T-cell (primary cell): ENCODE results near the gene UTP4. TPM values are rescaled to one million over a fixed set of nuclear protein-coding genes. Genes with fewer than 3 reads are reported as not detected.

Source experiments
- ATAC-seq, 4 experiments: fragments of 200-7000 bp in 3 of 4; fragments of 150-1000 bp in 1 of 4; cut with Tn5 transposase; replicated peaks in 1 of 4; 1 replicate in 3 of 4; 2 replicates in 1 of 4; pipeline ENCODE4 v1.10.0; 2021; ENCODE audit warnings: moderate library complexity in 3 of 4, mild to moderate bottlenecking in 2 of 4, moderate number of reproducible peaks in 1 of 4
- CTCF ChIA-PET, 2 donors: fragments of 300-600 bp; sonication (Branson Sonifier 250); formaldehyde crosslinking; loops; one replicate each; lab custom pipeline; 2022; ENCODE audit warnings: antibody characterized with exemption in 2 of 2; lab: Charles Lee
- POLR2A ChIA-PET, 2 donors: fragments of 300-600 bp; sonication (Branson Sonifier 250); formaldehyde crosslinking; loops; one replicate each; lab custom pipeline; 2022; ENCODE audit warnings: antibody characterized with exemption in 2 of 2; lab: Charles Lee
- DNase-seq, 35 experiments: peaks; one replicate each; pipeline versions ENCODE4 v3.0.0 to v3.0.0-alpha.2; 2013 to 2023
- H3K27ac ChIP-seq: one replicate; pipeline ENCODE4 v1.5.1; 2013; ENCODE audit warnings: low read length
- H3K27me3 ChIP-seq, 2 experiments: replicated peaks in 1 of 2; 1 replicate in 1 of 2; 2 replicates in 1 of 2; pipeline versions ENCODE4 v1.6.1 to v1.7.0; 2013; ENCODE audit warnings: low read length in 1 of 2, mixed read lengths in 1 of 2; ENCODE audit not compliant: control insufficient read depth in 2 of 2, insufficient read depth in 2 of 2; ENCODE audit errors: extremely low read depth in 1 of 2
- H3K36me3 ChIP-seq, 2 donors: 1 replicate in 1 of 2; 2 replicates in 1 of 2; pipeline versions ENCODE4 v1.6.1 to v1.7.0; 2013; ENCODE audit warnings: low read length in 1 of 2; ENCODE audit not compliant: control insufficient read depth in 2 of 2, insufficient read depth in 1 of 2; ENCODE audit errors: extremely low read depth in 1 of 2
- H3K4me1 ChIP-seq, 2 experiments: 1 replicate in 1 of 2; 2 replicates in 1 of 2; pipeline versions ENCODE4 v1.6.1 to v1.7.0; 2013; ENCODE audit warnings: low read length in 2 of 2, mixed read lengths in 1 of 2; ENCODE audit not compliant: insufficient read depth in 2 of 2, control insufficient read depth in 1 of 2; ENCODE audit errors: extremely low read depth in 1 of 2
- H3K4me3 ChIP-seq, 2 donors: 1 replicate in 1 of 2; 2 replicates in 1 of 2; pipeline versions ENCODE4 v1.5.1 to v1.7.0; 2013; ENCODE audit warnings: mild to moderate bottlenecking in 2 of 2, low read length in 1 of 2, moderate library complexity in 1 of 2; ENCODE audit not compliant: control insufficient read depth in 1 of 2; ENCODE audit errors: extremely low read depth in 1 of 2
- H3K9me3 ChIP-seq: 2 replicates; pipeline ENCODE4 v1.7.0; 2013
- H3K27ac Mint-ChIP-seq, 2 donors: one replicate each; pipeline ENCODE4 v1.8.0; 2020 to 2021; ENCODE audit warnings: mild to moderate bottlenecking in 2 of 2, mixed read lengths in 2 of 2
- H3K27me3 Mint-ChIP-seq, 2 donors: one replicate each; pipeline ENCODE4 v1.8.0; 2021 to 2022; ENCODE audit warnings: mixed read lengths in 2 of 2
- H3K36me3 Mint-ChIP-seq: one replicate; pipeline ENCODE4 v1.8.0; 2021; ENCODE audit warnings: mixed read lengths
- H3K4me1 Mint-ChIP-seq, 3 donors: one replicate each; pipeline ENCODE4 v1.8.0; 2020 to 2022; ENCODE audit warnings: mixed read lengths in 3 of 3, mild to moderate bottlenecking in 1 of 3
- H3K4me3 Mint-ChIP-seq, 3 donors: one replicate each; pipeline ENCODE4 v1.8.0; 2020 to 2022; ENCODE audit warnings: mild to moderate bottlenecking in 3 of 3, mixed read lengths in 3 of 3, moderate library complexity in 3 of 3
- H3K9me3 Mint-ChIP-seq, 3 donors: one replicate each; pipeline ENCODE4 v1.8.0; 2020 to 2022; ENCODE audit warnings: mixed read lengths in 3 of 3
- WGBS: methylation state at CpG from one replicate; pipeline ENCODE4 v1.1.5; 2013; ENCODE audit warnings: missing lambda C conversion rate; ENCODE audit not compliant: insufficient coverage; 5-methylcytosine and 5-hydroxymethylcytosine counted together
- total RNA-seq, 35 experiments: library from RNA in 6 of 35; stranded (reverse) in 6 of 35; fragments of 120-200 nt in 1 of 35; gene quantifications; one replicate each; pipeline versions ENCODE4 v1.2.1 to v1.2.4 and lab custom pipeline; 2013 to 2026

UTP4 gene
- total RNA-seq, 5 donors from 2014 or later (not counting 1 experiment from before 2014, with no cell fraction given): 30.3 to 42.5 (median 37.8) TPM

DNA sequence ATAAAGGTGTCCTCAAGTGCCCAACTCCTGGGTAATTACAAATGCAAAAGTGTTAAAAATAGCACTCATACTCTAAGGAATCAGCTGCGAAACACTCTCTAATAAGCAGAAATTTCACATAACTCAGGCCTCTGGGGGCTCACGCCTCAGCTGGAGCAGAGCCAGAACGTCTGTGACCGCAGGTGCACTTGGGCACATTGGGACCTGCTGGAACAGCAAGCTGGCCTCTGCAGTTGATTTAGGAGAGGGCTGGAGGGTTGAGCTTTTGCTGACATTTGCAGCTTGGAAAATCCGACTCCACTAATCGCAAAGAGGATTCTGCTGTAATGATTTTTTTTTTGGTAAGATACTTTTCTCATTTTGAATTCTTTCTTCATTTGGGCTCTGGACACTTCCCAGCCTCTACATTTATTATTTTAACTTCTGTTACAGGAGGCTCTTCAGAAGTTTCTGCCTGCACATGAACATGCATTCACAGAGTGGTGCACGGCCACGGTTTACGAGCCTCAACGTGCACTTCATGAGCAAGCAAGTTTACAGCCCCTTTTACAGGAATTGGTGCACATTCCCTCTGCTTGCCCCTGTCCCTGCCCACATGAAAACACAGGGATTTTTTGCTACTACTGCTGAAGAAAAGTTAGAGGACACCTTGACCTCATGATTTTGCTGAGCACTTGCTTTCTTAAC is 50.4 kb downstream of the UTP4 start:
- Mint-ChIP-seq H3K36me3 (no peaks in the 10 kb centered on the region), H3K4me3 (no peak overlapping the region), H3K27me3 (no peaks in the 10 kb centered on the region), H3K9me3 (no peaks in the 10 kb centered on the region), H3K4me1 (peaks cover 15 to 21% (median 19%) of the 10 kb centered on the region in 3 donors), H3K27ac (no peak overlapping the region)
- DNase-seq (no peak), ATAC-seq (no peak)
- no peak overlapping the region for H3K27ac ChIP-seq
- H3K36me3 ChIP-seq: no peaks in the 10 kb centered on the region
- ChIA-PET CTCF (no interaction called here), POLR2A (no interaction called here)
- H3K27me3 ChIP-seq: no peaks in the 10 kb centered on the region
- peaks cover 5 to 26% of the 10 kb centered on the region in 2 experiments for H3K4me1 ChIP-seq
- H3K4me3 ChIP-seq: no peak overlapping the region
- H3K9me3 ChIP-seq: no peaks in the 10 kb centered on the region
- no CpG with 5 or more reads among the region's 10 CpGs for WGBS

DNA sequence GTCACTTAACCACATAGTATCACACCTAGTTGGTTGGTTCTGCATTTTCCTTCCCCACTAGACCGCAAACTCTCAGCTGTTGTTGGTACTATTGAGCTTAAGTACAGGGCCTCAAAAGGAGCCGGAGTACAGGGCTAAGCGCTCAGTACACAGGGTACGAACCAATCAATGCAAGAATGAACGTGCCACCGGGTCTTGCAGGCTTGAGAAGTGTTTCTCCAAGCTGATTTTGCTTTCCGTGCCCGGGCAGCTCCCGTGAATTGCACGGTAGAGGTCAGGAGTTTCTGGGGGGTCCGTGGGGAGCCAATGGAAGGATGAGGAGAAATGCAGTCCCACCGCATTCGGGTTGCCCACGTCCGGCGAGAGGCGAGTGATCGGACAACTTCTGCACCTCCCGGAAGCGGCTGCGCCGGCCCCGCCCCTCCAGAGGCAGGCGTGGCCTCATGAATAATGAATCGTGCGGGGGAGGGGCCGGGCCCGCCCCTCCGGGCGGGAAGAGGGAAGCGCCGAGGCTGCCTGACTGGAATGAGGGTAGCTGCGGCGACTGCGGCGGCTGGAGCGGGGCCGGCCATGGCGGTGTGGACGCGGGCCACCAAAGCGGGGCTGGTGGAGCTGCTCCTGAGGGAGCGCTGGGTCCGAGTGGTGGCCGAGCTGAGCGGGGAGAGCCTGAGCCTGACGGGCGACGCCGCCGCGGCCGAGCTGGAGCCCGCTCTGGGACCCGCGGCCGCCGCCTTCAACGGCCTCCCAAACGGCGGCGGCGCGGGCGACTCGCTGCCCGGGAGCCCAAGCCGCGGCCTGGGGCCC is 54.4 kb downstream of the UTP4 start, which contains the start of gene SNTB2:
Gene SNTB2, plus strand, starts transcription at position 523 of the 804 bp plus-strand sequence. Its CDS starts 3 bp downstream, at position 526.
- Mint-ChIP-seq H3K9me3 (no peaks in the 10 kb centered on the region), H3K4me1 (peaks cover 43 to 52% (median 47%) of the 10 kb centered on the region in 3 donors), H3K4me3 (peak within 1 kb of the TSS; percentile 99 to 100 (median 99)), H3K27me3 (no peaks in the 10 kb centered on the region), H3K36me3 (peaks cover 5% of the 10 kb centered on the region), H3K27ac (peak within 1 kb of the TSS; percentile 99)
- WGBS: under 1% methylated on average over 68 of the region's 69 CpGs
- Histone ChIP-seq H3K36me3 (no peaks in the 10 kb centered on the region), H3K4me3 (peak within 1 kb of the TSS; percentile 73 to 78), H3K9me3 (no peaks in the 10 kb centered on the region), H3K4me1 (peaks cover 13 to 50% of the 10 kb centered on the region in 2 experiments), H3K27ac (peak within 1 kb of the TSS; percentile 69), H3K27me3 (no peaks in the 10 kb centered on the region)
- peak; percentile 59 to 86 (median 74) for DNase-seq
- peak; percentile 81 to 88 (median 83) for ATAC-seq
- ChIA-PET CTCF (interaction anchor here (0.5 to 3.2 kb wide), 10 partner anchors 11 to 1641 kb away, joined by 3 to 8 read pairs (median 4); no protein-coding TSS in a partner anchor), POLR2A (interaction anchor here (0.5 to 1.1 kb wide), 4 partner anchors 21 to 54 kb away, joined by 3 to 4 read pairs (median 4); partner anchors contain the start of genes CHTF8 (in 1 of the 2) and UTP4 (in 1 of the 2))

DNA sequence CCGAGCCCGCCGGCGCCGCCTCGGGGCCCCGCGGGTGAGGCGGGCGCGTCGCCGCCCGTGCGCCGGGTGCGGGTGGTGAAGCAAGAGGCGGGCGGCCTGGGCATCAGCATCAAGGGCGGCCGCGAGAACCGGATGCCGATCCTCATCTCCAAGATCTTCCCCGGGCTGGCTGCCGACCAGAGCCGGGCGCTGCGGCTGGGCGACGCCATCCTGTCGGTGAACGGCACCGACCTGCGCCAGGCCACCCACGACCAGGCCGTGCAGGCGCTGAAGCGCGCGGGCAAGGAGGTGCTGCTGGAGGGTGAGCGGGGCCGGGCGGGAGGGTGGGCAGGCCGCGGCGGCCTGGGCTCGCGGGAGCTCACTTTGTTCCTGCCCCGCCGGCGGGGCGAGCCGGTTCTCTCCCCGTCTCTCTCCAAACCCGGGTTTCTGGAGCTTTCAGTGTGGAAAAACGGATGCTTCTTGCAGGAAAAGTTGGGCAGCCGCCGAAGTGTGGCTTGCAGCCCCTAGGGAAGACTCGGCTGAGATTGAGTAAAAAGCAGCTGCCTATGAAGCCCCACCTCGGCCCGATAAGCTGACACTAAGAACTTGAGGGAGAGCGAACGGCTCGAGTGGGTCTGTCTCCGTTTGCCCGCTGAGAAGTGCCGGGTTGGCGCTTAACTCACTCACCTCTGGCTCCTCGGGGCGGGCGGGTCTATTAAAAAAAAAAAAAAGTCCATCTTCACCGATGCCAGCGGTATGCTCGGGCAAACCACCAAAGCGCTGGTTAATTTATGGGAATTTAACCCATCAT is 55.2 kb downstream of the UTP4 start:
- no peaks in the 10 kb centered on the region for H3K36me3 ChIP-seq
- peaks cover 43 to 57% (median 53%) of the 10 kb centered on the region in 3 donors for H3K4me1 Mint-ChIP-seq
- ChIA-PET CTCF (interaction anchor here (0.5 to 3.2 kb wide), 9 partner anchors 11 to 1641 kb away, joined by 3 to 8 read pairs (median 4); no protein-coding TSS in a partner anchor), POLR2A (interaction anchor here (0.5 to 0.7 kb wide), 3 partner anchors 18 to 659 kb away, joined by 3 to 5 read pairs (median 3); no protein-coding TSS in a partner anchor)
- peaks cover 5% of the 10 kb centered on the region for H3K36me3 Mint-ChIP-seq
- peak overlapping the region; percentile 70 to 78 for H3K4me3 ChIP-seq
- WGBS: under 1% methylated on average over 59 of the region's 76 CpGs
- DNase-seq: peak in 33 of 35 experiments; percentile 1 to 60 (median 27)
- peak overlapping the region; percentile 37 for H3K27ac ChIP-seq
- peak overlapping the region; percentile 84 to 89 for H3K27ac Mint-ChIP-seq
- peak overlapping the region; percentile 81 to 100 (median 91) for H3K4me3 Mint-ChIP-seq
- H3K27me3 Mint-ChIP-seq: no peaks in the 10 kb centered on the region
- peaks cover 13 to 50% of the 10 kb centered on the region in 2 experiments for H3K4me1 ChIP-seq
- no peaks in the 10 kb centered on the region for H3K9me3 Mint-ChIP-seq
- no peaks in the 10 kb centered on the region for H3K9me3 ChIP-seq
- peak; percentile 37 to 53 (median 50) for ATAC-seq
- H3K27me3 ChIP-seq: no peaks in the 10 kb centered on the region

DNA sequence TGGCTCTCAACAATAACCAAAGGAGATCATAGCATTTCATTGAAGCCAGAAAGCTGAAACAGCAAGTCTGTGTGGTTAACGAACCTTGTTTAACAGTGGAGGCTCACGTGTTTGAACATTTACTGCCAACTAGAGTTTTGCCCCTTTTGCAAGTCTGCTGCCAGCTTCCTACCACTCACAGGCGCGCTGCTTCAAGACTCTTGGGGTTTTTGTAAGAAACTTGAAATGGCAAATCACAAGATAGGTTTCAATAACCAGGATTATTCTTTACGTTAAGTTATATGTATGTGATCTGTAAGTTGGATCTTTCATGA is 55.7 kb downstream of the UTP4 start:
- Mint-ChIP-seq H3K4me1 (peaks cover 43 to 60% (median 55%) of the 10 kb centered on the region in 3 donors), H3K9me3 (no peaks in the 10 kb centered on the region), H3K4me3 (peak overlapping the region; percentile 81 to 100 (median 91)), H3K27ac (peak overlapping the region; percentile 84 to 89), H3K36me3 (peaks cover 5% of the 10 kb centered on the region), H3K27me3 (no peaks in the 10 kb centered on the region)
- Histone ChIP-seq H3K4me1 (peaks cover 13 to 50% of the 10 kb centered on the region in 2 experiments), H3K27ac (peak overlapping the region; percentile 37), H3K27me3 (no peaks in the 10 kb centered on the region), H3K36me3 (no peaks in the 10 kb centered on the region), H3K4me3 (peak overlapping the region; percentile 70 to 78), H3K9me3 (no peaks in the 10 kb centered on the region)
- ATAC-seq (peak; percentile 25 to 55 (median 32)), DNase-seq (peak in 34 of 35 experiments; percentile 6 to 68 (median 36))
- POLR2A ChIA-PET: interaction anchor here in 1 of 2 donors (0.7 kb wide), 2 partner anchors 17 to 46 kb away, joined by 3 to 5 read pairs; no protein-coding TSS in a partner anchor
- CTCF ChIA-PET: interaction anchor here (0.6 to 3.2 kb wide), 5 partner anchors 10 to 43 kb away, joined by 3 to 8 read pairs (median 4); no protein-coding TSS in a partner anchor
- WGBS: 0% methylated on average over 2 of the region's 5 CpGs

DNA sequence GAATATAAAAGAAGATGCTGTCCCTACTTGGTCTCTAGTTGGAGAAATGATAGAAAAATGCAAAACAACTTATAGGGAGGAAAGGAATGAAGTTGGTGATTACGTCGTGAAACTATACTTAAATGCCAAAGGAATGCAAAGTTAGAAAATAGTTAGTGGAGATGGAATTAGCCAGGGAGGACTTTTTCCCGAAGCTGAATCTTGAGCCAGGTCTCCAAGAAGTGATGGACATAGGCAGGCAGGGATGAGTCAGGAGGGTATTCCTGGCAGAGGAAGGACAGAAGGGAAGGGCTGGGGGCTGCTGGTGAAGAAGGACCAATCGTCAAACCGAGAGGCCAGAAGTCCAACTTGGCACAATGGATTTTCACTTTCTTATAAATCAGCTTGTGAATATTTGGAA is 56.3 kb downstream of the UTP4 start:
- 85% methylated on average over 2 of the region's 5 CpGs for WGBS
- peaks cover 5% of the 10 kb centered on the region for H3K36me3 Mint-ChIP-seq
- Histone ChIP-seq H3K4me3 (peak overlapping the region in 1 of 2 donors; percentile 70), H3K27ac (peak overlapping the region; percentile 37), H3K27me3 (no peaks in the 10 kb centered on the region), H3K4me1 (peaks cover 13 to 49% of the 10 kb centered on the region in 2 experiments), H3K36me3 (no peaks in the 10 kb centered on the region), H3K9me3 (no peaks in the 10 kb centered on the region)
- no peaks in the 10 kb centered on the region for H3K27me3 Mint-ChIP-seq
- H3K9me3 Mint-ChIP-seq: no peaks in the 10 kb centered on the region
- ATAC-seq (no peak), DNase-seq (no peak)
- H3K4me3 Mint-ChIP-seq: peak overlapping the region; percentile 81 to 100 (median 91)
- peak overlapping the region; percentile 84 to 89 for H3K27ac Mint-ChIP-seq
- H3K4me1 Mint-ChIP-seq: peaks cover 44 to 60% (median 58%) of the 10 kb centered on the region in 3 donors
- POLR2A ChIA-PET: interaction anchor here in 1 of 2 donors (0.7 kb wide), 2 partner anchors 17 to 46 kb away, joined by 3 to 5 read pairs; no protein-coding TSS in a partner anchor
- CTCF ChIA-PET: interaction anchor here (0.6 to 3.2 kb wide), 5 partner anchors 10 to 43 kb away, joined by 3 to 8 read pairs (median 4); no protein-coding TSS in a partner anchor
